ENCODE results near the gene TPCN1.

Gene TPCN1

GRCh38 chr12:113310489-113310888 lies 89.2 kb downstream of the TPCN1 start (continued):
- TF ChIP-seq ZNF280D (tag by site-specific recombination; IDR thresholded peaks at IDR 0.05): no peak
- TF ChIP-seq TSHZ1 (tag by site-specific recombination; IDR thresholded peaks at IDR 0.05; ENCODE audit: borderline replicate concordance): no peak
- no peak for TF ChIP-seq ZNF776 (tag by site-specific recombination; IDR thresholded peaks at IDR 0.05; ENCODE audit: borderline replicate concordance)
- no peak for TF ChIP-seq ZNF626 (tag by site-specific recombination; IDR thresholded peaks at IDR 0.05)
- no peak for TF ChIP-seq ZNF692 (tag by site-specific recombination; IDR thresholded peaks at IDR 0.05)
- peak; percentile 14; the same call in 1 of the 2 replicates for TF ChIP-seq ZNF654 (tag by site-specific recombination; IDR thresholded peaks at IDR 0.05; ENCODE audit: low read depth)
- TF ChIP-seq ZBTB17 (tag by site-specific recombination; IDR thresholded peaks at IDR 0.05): peak; percentile 85
- no peak for TF ChIP-seq PRDM10 (tag by site-specific recombination; IDR thresholded peaks at IDR 0.05)
- no peak for TF ChIP-seq ZNF660 (tag by site-specific recombination; IDR thresholded peaks at IDR 0.05)
- peak; percentile 9; the same call in 1 of the 2 replicates for TF ChIP-seq SCRT2 (tag by site-specific recombination; IDR thresholded peaks at IDR 0.05)
- no peak for TF ChIP-seq ZNF664 (tag by site-specific recombination; IDR thresholded peaks at IDR 0.05)
- TF ChIP-seq ZFHX2 (tag by site-specific recombination; conservative IDR thresholded peaks at IDR 0.05): no peak
- TF ChIP-seq CTCF (tag by site-specific recombination; IDR thresholded peaks at IDR 0.05): peak; percentile 53
- no peak for TF ChIP-seq ZNF423 (tag by site-specific recombination; IDR thresholded peaks at IDR 0.05)
- no peak for TF ChIP-seq ZNF530 (tag by site-specific recombination; IDR thresholded peaks at IDR 0.05; ENCODE audit: low read depth)

Data from HEK293 (cell line).